Amygdala (tissue), 56 donors: ENCODE data around the gene FOXQ1.

Experiments used
- DNase-seq, 56 donors: peaks; one replicate each; lab custom pipeline; 2025; lab: John Stamatoyannopoulos, UW

The FOXQ1 gene, protein sequence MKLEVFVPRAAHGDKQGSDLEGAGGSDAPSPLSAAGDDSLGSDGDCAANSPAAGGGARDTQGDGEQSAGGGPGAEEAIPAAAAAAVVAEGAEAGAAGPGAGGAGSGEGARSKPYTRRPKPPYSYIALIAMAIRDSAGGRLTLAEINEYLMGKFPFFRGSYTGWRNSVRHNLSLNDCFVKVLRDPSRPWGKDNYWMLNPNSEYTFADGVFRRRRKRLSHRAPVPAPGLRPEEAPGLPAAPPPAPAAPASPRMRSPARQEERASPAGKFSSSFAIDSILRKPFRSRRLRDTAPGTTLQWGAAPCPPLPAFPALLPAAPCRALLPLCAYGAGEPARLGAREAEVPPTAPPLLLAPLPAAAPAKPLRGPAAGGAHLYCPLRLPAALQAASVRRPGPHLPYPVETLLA

DNA sequence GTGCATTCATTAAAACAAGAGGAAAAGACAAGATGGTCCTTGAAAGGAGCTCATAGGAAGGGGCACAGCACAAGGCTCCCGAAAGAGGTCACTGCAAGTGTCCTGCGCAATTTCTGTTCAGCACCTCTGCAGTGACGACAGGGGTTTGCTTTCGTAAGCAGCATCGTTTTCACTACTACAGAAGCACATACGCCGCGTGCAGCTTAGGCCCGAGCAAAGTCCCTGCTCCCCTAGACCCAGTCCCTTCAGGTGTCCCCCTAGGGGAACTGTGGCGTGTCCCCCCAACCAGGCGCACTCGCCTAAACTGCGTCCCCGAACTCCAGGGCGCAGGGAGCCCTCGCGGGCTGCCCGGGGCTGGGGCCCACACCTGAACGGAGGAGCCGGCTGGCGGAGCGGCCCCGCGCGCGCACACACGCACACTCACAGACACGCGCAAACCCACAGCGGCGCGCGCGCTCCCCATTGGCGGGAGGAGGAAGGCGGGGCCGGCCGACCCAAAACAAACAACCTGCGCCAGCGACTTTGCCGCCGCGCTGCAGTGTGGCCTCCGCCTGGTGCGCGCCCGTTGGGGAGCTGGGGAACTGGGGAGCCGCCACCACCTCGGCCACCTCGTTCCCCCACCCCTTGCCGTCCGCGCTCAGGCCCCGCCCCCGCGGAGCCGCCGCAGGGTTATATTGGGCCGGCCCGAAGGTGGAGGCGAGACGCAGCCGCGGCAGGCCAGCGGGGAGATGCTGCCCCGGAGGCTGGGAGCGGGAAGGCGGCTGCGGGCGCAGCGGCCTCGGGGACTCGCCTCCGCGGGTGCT is at the start of gene FOXQ1:
TSS of gene FOXQ1 (plus strand) at position 699 of the 803 bp plus-strand sequence. CDS start 607 bp downstream, outside the sequence.
- DNase-seq = peak in 20 of 56 donors; percentile 5 to 64 (median 42)

DNA sequence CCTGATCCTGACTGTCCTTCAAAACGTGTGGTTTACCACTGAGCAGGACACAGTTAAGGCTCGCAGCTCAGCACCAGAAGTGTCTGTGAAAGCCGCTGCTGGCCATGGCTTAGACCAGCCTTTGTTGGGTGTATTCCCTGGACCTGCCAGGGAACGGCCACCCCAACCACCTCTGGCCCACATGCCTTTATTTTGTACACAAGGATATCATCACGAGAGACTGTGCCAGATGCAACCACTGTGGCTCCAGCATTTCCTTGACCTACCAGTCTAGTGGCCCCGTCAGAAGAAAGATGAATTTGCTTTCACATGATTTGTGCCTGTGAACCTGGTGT is 49.2 kb upstream of the FOXQ1 start:
- DNase-seq = no peak

DNA sequence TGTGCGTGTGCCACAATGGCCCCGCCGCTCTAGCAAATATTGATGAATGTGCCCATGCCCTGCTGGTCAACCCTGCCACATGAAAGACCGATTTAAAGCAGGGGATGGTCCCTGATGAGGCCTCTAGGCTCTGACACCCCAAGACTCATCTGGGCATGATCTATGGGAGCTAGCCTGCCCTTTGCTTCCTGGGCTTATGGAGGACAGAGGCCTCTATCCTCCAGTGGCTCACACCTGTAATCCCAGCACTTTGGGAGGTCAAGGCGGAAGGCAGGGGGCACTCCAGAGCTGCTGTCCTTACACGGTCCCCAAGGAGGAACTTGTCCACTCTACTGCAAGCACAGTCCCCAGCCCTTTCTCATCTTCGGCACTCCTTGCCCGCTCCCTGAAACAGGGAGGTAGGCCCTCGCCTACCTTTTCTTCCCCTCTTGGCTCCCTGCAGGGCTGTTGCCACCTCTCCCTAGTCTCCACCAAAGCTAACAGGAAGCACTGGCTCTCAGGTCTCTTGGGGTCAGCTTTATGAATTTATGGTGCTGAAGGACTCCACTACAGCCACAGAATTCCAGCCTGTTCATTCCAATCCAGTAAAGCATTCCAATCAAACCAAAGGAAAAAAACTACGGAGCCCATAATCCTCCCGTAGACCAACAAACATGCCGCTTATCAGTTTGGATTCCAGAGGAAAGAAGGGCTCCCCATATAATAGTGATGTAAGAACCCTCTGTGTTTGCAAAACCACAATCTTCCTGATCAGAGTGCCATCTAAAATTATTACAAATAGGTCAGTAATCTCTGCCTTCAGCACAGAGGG is 48.7 kb upstream of the FOXQ1 start:
- DNase-seq = no peak

DNA sequence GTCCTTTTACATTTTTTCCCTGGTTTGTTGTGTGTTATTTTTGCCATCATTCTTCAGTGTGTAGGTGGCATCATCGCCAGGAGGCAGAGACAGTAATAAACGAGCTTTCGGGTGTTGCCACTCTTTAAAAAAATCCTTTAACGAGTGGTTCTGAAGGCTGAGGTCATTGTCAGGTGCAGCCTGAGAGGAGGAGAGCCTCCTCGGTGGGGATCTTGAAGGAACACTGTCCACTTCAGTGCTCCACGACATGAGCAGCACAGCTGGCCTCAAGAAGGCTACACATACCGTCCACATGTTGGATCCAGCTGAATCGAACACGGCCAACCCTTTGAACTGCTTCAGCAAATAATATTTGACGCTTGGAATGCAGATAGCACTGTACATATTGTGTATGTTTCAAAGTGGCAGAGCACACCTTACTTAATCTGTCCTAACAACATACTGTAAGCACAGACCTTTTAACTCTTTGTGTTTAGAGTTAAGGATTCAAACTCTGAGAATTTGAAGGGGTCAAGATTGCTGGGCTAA is 48.0 kb upstream of the FOXQ1 start:
- no peak for DNase-seq

DNA sequence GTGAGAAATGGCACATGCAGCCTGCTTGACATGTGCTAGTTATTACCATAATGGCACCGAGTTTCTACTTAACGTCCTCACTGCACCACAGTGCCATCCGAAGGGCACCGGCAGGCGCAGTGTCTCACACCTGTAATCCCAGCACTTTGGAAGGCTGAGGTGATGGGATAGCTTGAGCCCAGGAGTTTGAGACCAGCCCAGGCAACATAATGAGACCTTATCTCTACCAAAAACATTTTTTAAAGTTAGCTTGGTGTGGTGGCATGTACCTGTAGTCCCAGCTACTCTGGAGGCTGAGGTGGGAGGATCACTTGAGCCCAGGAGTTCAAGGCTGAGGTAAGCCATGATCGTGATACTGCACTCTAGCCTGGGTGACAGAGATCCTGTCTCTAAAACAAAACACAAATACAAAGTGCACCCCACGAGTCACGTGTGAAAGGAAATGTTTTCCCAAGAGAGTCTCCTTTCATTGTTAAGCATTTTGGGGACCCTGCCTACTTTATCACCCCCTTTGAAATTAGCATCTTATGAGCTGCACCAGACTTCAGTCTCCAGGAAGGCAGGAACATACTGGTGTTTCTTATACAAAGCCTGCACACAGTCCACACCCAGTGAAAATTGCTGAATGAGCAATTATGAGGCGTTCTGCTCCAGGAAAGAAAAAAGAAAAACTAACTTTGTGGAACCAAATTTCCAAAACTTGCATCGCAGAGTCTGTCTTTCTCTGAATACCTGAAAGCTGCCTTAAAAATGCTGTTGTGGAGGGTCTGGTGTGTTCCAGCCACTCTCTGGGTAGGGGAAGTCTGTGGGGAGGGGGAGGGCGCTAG is 47.1 kb upstream of the FOXQ1 start:
- no peak for DNase-seq

- no peak for DNase-seq
Measured at GRCh38 chr6:1266686-1267056, 45.2 kb upstream of the FOXQ1 start.

GRCh38 chr6:1267057-1267732 is 44.7 kb upstream of the FOXQ1 start:
- DNase-seq = no peak

- no peak for DNase-seq
Measured at GRCh38 chr6:1267790-1268762, 43.8 kb upstream of the FOXQ1 start.

DNA sequence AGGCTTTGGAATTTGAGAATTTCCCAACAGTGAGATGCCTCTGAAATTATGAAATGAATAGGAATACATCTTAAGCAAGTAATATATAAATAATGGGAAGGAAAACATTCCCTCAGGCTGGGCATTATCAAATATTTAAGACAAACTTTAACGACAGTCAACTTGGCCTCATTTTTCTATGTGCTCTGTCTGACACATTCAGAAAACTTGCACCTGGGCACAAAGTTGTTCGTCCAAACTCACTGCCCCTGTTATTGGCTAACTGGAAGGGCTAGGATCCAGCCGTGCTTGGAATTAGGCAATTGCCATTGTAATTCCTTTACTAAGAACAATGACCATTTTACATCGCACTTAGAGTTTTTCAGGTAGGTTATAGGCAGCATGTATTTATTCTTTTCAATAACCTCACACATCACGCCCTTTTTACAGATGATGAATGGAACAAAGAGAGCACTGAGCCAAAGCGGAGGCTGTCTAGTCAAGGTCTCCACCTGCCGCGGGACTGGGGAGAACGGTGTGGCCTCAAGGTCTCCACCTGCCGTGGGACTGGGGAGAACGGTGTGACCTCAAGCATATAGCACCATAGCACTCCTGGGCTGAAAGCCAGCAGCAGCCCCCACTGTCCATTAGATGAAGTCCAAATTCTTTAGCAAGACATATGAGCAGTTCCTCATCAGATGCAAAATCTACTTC is 40.7 kb upstream of the FOXQ1 start:
- DNase-seq = no peak

DNA sequence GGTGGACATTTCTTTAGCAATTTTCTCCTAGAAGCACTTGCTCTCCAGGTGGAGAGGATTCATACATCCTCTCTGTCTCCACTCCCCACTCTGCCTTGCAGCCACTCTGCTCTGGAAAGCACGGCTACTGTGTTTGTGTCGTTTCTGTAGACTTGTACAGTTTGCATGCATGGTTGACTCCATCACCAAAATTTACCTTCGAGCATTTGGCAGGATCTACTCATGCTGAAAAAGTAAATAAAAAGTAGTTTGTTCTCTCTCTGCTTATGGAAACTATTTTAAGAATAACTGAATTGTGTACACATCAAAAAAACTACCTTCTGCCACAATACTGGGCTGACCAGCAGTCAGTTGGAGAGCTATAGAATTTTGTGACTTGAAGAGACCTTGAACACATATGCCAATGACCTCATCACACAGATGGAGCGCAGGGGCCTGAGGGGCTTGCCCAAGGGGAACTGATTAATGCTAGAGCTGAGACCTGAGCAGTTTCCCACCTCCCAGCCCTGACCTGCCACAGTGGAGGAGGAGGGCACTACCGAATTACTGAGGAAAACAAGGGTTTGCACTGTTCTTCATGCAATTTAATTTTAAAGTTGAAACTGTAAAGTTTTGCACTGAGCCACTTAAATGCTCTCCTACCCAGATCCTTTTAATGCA is 33.7 kb upstream of the FOXQ1 start:
- no peak for DNase-seq

DNA sequence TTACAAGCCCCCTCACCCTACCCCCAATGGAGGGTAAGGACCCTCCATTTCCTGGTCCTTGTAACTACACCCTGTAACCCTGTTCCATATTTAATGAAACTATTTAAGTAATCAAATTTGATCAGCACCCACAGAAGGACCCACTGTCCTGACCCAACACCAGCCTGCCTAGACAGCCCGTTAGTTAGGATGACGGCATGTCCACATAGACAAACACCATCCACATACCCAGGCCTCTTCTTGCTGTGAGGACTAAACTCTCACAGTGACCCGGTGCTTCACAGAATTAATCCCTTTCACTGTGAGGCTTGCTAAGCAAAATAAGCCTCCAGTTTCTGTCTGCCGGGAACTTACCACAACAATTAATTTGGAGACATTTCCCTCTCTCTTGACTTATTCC is 32.8 kb upstream of the FOXQ1 start:
- DNase-seq = no peak

DNA sequence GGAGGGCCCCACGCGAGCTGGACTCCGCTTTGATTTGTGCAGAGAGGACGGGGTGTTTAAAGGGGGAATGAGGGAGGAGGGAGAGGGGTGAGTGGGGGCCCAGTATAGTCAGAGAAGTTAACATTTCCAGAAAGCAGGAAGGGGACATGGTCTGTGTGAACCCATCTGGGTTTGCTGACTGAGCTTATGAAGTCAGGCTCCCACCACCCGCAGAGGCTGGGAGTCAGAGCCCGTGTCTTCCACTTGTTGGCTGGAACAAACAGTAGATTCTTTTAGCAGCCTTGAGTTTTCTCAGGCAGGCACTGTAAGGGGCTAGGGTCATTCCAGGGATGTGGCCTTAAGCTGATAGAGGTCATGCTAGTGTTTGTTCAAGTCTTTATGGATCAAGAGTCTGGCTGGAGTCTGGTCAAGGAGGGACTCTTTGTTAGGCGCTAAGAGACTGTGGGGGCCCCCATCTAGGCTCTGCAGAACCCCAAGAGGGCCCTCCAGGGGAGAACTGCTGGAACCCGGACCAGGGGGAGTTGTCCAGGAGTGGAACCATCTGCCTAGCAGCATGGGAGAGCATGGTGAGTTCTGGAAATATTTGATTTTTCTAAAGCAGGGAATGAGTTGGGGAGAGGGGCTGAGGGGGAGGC is 31.1 kb upstream of the FOXQ1 start:
- no peak for DNase-seq

DNA sequence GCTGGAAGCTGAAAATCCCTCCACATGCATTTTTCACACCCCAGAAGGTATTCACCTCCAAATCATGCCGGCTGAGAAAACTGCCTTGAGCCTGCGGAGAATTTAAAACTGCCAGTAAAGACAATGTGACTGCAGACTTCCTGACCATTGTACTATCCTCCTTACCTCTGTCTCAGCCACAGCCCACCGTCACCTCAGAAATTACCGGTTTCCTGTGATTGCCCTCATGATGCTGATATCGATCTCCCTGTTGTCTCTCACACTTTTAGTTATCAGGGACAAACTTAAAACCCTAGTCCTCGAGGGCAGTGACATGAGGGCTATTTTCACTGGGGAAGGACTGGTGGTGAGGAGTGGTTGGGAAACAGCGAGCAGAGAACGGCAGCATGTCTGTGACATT is 30.2 kb upstream of the FOXQ1 start:
- no peak for DNase-seq

DNA sequence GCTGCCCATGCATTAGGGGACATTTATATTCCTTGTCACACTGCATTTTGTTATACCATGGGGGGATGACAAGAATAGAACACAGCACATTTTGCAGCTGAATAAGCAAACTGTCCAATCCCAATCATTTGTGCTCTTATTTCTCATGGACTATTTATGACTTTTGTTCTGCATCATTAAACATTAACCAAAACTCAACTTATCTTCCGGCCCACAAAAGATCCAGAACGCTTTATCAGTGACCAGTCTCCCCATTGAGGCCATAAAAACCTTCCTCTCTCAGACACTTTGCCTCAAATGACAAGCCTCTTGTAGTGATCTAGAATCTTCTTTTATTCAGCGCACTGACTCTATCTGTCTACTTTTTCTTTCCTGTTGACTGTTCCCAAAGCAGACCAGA is 28.4 kb upstream of the FOXQ1 start:
- DNase-seq = no peak

DNA sequence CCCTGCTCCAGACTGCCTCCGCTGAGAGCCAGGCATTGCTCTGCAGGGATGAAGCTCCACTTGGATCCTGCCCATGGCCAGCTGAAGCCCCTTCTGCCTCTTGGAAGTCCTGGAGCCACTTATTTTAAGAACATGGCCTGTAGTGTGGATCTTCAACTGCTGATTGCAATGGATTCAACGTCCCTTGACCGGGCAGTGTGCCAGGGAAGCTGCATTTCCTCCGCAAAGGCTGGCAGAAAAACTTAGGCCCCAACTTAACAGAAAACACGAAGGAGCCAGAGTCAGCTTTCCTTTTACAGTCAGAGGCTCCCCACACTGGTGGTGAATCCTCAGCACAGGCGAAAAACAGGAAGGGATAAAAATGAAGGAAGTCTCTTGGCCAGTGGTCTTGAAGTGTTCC is 26.3 kb upstream of the FOXQ1 start:
- DNase-seq = peak in 8 of 56 donors; percentile 3 to 17 (median 8)

GRCh38 chr6:1285956-1286355 is 25.9 kb upstream of the FOXQ1 start:
- DNase-seq = no peak
